ENCODE results near the gene RBM34. TPM values are rescaled to one million over a fixed set of nuclear protein-coding genes. Genes with fewer than 3 reads are reported as not detected.

RBM34 gene
- total RNA-seq, 1 donor from 2014 or later: 53.6 TPM

DNA sequence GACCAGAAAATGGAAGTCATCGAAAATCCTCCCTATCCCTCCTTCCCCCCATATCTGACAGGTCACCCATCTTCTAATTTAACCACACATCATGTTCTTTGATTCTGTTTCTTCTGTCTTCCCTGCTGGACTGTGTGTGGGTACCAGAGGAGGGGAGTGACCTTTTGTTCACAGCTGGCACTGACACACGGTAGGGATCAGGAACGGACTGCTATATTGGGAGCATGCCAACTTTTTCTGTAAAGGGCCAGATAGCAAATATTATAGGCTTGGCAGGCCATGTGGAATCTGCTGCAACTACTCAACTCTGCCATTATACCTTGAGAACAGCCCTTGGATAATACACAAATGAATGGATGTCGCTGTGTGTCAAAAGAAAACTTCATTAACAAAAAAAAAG lies 24.9 kb downstream of the RBM34 start:
- intact Hi-C loops (cut with DNase I): no loop called here
- H3K9me3 ChIP-seq: no peaks in the 10 kb centered on the region
- no peaks in the 10 kb centered on the region for H3K27me3 ChIP-seq
- TF ChIP-seq CTCF (IDR thresholded peaks at IDR 0.05): no peak
- no peak overlapping the region for H3K4me3 ChIP-seq
- peaks cover 60 to 77% of the 10 kb centered on the region in 2 donors for H3K36me3 ChIP-seq
- DNase-seq (ENCODE audit: low spot score in 2 of 2): no peak
- H3K4me1 ChIP-seq: no peaks in the 10 kb centered on the region
- no peak overlapping the region for H3K27ac ChIP-seq

DNA sequence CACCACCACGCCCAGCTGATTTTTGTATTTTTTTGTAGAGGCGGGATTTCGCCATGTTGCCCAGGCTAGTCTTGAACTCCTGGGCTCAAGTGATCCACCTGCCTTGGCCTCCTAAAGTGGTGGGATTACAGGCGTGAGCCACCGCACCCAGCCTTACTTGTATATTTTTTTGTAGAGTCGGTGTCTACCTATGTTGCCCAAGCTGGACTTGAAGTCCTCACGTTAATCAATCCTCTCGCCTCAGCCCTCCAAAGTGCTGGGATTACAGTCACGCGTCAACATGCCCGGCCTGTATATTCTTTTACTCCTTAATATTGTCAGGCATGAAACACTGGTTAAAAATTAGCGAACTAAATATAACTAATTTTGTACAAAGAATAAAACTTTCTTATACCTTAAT lies 26.9 kb downstream of the RBM34 start:
- Histone ChIP-seq H3K4me3 (no peak overlapping the region), H3K9me3 (no peaks in the 10 kb centered on the region), H3K27ac (no peak overlapping the region), H3K4me1 (no peaks in the 10 kb centered on the region), H3K27me3 (no peaks in the 10 kb centered on the region), H3K36me3 (peaks cover 43 to 63% of the 10 kb centered on the region in 2 donors)
- TF ChIP-seq CTCF (IDR thresholded peaks at IDR 0.05): no peak
- intact Hi-C loops (cut with DNase I): no loop called here
- no peak for DNase-seq (ENCODE audit: low spot score in 2 of 2)

GRCh38 chr1:235133086-235133485 lies 28.0 kb downstream of the RBM34 start:
- no peak for TF ChIP-seq CTCF (IDR thresholded peaks at IDR 0.05)
- DNase-seq (ENCODE audit: low spot score in 2 of 2): no peak
- Histone ChIP-seq H3K4me3 (no peak overlapping the region), H3K36me3 (peaks cover 39 to 60% of the 10 kb centered on the region in 2 donors), H3K27ac (no peak overlapping the region), H3K9me3 (no peaks in the 10 kb centered on the region), H3K4me1 (no peaks in the 10 kb centered on the region), H3K27me3 (no peaks in the 10 kb centered on the region)
- intact Hi-C loops (cut with DNase I): no loop called here

- Histone ChIP-seq H3K36me3 (peaks cover 32 to 50% of the 10 kb centered on the region in 2 donors), H3K4me1 (peaks cover 0 to 3% of the 10 kb centered on the region in 2 donors), H3K27me3 (no peaks in the 10 kb centered on the region), H3K9me3 (no peaks in the 10 kb centered on the region), H3K27ac (no peak overlapping the region), H3K4me3 (no peak overlapping the region)
- no peak for DNase-seq (ENCODE audit: low spot score in 2 of 2)
- intact Hi-C loops (cut with DNase I): no loop called here
- no peak for TF ChIP-seq CTCF (IDR thresholded peaks at IDR 0.05)
Observed at GRCh38 chr1:235131961-235132360, 29.1 kb downstream of the RBM34 start.

DNA sequence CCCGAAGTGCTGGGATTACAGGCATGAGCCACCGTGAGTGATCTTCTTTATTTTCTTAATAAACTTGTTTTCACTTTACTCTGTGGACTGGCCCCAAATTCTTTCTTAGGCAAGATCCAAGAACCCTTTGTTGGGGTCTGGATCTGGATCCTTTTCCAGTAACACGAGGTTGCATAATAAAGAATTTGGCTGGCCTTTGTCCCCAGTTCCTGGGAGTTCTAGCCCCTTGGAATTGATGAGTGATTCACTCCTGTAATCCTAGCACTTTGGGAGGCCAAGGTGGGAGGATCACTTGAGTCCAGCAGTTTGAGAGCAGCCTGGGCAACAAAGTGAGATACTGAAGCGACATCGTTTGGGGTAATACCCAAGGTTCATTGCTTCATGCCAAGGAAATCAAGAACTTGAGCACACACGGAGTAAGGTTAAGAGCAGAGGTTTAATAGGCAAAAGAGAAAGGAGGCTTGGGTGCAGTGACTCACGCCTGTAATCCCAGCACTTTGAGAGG lies 30.2 kb downstream of the RBM34 start:
- H3K36me3 ChIP-seq: peaks cover 22 to 39% of the 10 kb centered on the region in 2 donors
- no peak overlapping the region for H3K27ac ChIP-seq
- no peak overlapping the region for H3K4me3 ChIP-seq
- peaks cover 0 to 4% of the 10 kb centered on the region in 2 donors for H3K4me1 ChIP-seq
- intact Hi-C loops (cut with DNase I): no loop called here
- H3K9me3 ChIP-seq: no peaks in the 10 kb centered on the region
- no peak for TF ChIP-seq CTCF (IDR thresholded peaks at IDR 0.05)
- no peaks in the 10 kb centered on the region for H3K27me3 ChIP-seq
- no peak for DNase-seq (ENCODE audit: low spot score in 2 of 2)

All from ascending aorta (tissue), 2 donors.